HL-60 (cell line): ENCODE measurements around the gene TTC24.

Experiments used
- DNase-seq, 2 experiments: peaks; one replicate each; pipeline ENCODE4 v3.0.0-alpha.2; 2010 to 2020; ENCODE audit warnings: low read depth in 1 of 2, low spot score in 1 of 2
- H3K27ac ChIP-seq: fragments of 250-450 bp; sonication (Bioruptor Pico); replicated peaks from 2 replicates; pipeline ENCODE4 v1.5.1; 2020; ENCODE audit warnings: mild to moderate bottlenecking, moderate library complexity
- H3K27me3 ChIP-seq: fragments of 250-450 bp; sonication (Bioruptor Pico); 2 replicates; pipeline ENCODE4 v1.5.1; 2021; ENCODE audit warnings: mild to moderate bottlenecking, moderate library complexity; ENCODE audit not compliant: insufficient read depth, poor library complexity, severe bottlenecking
- H3K4me3 ChIP-seq: replicated peaks from 2 replicates; pipeline ENCODE4 v1.5.1; 2011; ENCODE audit warnings: mild to moderate bottlenecking, control low read depth, low read length; ENCODE audit not compliant: insufficient read depth
- GABPA ChIP-seq: IDR thresholded peaks from 2 replicates; pipeline ENCODE4 v1.6.1; 2012; ENCODE audit warnings: low read depth
- POLR2AphosphoS5 ChIP-seq: IDR thresholded peaks from 2 replicates; pipeline ENCODE4 v1.6.1; 2012; ENCODE audit warnings: low read depth
- SPI1 ChIP-seq: IDR thresholded peaks from 2 replicates; pipeline ENCODE4 v1.6.1; 2012; ENCODE audit warnings: low read depth, mild to moderate bottlenecking, borderline replicate concordance
- TF ChIP-seq, protein P1 (sequence below): IDR thresholded peaks from one replicate; pipeline ENCODE4 v1.5.1; 2011; ENCODE audit warnings: low read length, control low read depth, inconsistent platforms; ENCODE audit not compliant: insufficient read depth
- TF ChIP-seq, protein P2 (sequence below): IDR thresholded peaks from 2 replicates; pipeline ENCODE4 v1.6.1; 2012; ENCODE audit warnings: low read depth; ENCODE audit not compliant: insufficient replicate concordance

TTC24 gene

DNA sequence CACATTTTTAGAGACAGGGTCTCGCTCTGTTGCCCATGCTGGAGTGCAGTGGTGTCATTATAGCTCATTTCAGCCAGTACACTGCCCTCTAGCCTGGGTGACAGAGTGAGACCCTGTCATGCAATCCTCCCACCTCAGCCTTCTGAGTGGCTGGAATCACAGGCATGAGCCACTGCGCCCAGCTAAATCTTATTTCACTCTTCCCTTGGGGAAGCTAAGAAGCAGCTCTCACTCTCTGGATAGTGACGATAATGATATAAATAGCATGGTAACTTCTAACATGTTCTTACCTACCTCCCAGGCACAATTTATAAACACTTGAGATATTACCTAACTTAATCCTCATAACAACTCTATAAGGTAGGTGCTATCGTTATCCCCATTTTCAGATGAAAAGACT, 32.1 kb upstream of the TTC24 start:
- TF ChIP-seq SPI1 (no peak), GABPA (no peak), POLR2AphosphoS5 (no peak)
- TF ChIP-seq, protein P1, sequence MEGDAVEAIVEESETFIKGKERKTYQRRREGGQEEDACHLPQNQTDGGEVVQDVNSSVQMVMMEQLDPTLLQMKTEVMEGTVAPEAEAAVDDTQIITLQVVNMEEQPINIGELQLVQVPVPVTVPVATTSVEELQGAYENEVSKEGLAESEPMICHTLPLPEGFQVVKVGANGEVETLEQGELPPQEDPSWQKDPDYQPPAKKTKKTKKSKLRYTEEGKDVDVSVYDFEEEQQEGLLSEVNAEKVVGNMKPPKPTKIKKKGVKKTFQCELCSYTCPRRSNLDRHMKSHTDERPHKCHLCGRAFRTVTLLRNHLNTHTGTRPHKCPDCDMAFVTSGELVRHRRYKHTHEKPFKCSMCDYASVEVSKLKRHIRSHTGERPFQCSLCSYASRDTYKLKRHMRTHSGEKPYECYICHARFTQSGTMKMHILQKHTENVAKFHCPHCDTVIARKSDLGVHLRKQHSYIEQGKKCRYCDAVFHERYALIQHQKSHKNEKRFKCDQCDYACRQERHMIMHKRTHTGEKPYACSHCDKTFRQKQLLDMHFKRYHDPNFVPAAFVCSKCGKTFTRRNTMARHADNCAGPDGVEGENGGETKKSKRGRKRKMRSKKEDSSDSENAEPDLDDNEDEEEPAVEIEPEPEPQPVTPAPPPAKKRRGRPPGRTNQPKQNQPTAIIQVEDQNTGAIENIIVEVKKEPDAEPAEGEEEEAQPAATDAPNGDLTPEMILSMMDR = no peak
- TF ChIP-seq, protein P2, sequence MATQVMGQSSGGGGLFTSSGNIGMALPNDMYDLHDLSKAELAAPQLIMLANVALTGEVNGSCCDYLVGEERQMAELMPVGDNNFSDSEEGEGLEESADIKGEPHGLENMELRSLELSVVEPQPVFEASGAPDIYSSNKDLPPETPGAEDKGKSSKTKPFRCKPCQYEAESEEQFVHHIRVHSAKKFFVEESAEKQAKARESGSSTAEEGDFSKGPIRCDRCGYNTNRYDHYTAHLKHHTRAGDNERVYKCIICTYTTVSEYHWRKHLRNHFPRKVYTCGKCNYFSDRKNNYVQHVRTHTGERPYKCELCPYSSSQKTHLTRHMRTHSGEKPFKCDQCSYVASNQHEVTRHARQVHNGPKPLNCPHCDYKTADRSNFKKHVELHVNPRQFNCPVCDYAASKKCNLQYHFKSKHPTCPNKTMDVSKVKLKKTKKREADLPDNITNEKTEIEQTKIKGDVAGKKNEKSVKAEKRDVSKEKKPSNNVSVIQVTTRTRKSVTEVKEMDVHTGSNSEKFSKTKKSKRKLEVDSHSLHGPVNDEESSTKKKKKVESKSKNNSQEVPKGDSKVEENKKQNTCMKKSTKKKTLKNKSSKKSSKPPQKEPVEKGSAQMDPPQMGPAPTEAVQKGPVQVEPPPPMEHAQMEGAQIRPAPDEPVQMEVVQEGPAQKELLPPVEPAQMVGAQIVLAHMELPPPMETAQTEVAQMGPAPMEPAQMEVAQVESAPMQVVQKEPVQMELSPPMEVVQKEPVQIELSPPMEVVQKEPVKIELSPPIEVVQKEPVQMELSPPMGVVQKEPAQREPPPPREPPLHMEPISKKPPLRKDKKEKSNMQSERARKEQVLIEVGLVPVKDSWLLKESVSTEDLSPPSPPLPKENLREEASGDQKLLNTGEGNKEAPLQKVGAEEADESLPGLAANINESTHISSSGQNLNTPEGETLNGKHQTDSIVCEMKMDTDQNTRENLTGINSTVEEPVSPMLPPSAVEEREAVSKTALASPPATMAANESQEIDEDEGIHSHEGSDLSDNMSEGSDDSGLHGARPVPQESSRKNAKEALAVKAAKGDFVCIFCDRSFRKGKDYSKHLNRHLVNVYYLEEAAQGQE = no peak
- DNase-seq = no peak
- H3K27ac ChIP-seq = no peak overlapping the region
- no peaks in the 10 kb centered on the region for H3K27me3 ChIP-seq
- H3K4me3 ChIP-seq = no peak overlapping the region

GRCh38 chr1:156547982-156548381, 31.5 kb upstream of the TTC24 start:
- no peak for TF ChIP-seq POLR2AphosphoS5
- TF ChIP-seq SPI1 = no peak
- TF ChIP-seq, protein P1 = no peak
- TF ChIP-seq, protein P2 = no peak
- no peak for TF ChIP-seq GABPA
- DNase-seq = no peak
- Histone ChIP-seq H3K27me3 (no peaks in the 10 kb centered on the region), H3K4me3 (no peak overlapping the region), H3K27ac (no peak overlapping the region)

DNA sequence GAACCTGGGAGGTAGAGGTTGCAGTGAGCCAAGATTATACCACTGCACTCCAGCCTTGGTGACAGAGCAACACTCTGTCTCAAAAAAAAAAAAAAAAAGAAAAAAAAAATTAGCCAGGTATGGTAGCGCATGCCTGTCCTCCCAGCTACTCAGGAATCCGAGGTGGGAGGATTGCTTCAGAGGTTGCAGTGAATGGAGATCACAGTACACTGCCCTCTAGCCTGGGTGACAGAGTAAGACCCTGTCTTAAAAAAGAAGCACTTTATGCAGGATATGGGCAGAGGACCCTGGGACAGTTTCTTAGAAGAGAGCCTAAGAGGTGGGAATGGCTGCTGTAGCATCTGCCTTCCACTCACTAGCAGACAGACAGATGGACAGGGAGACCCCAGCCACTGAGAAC, 30.1 kb upstream of the TTC24 start:
- Histone ChIP-seq H3K27ac (no peak overlapping the region), H3K4me3 (no peak overlapping the region), H3K27me3 (no peaks in the 10 kb centered on the region)
- TF ChIP-seq SPI1 (no peak), GABPA (no peak), POLR2AphosphoS5 (no peak)
- TF ChIP-seq, protein P2 = no peak
- TF ChIP-seq, protein P1 = no peak
- DNase-seq = no peak
